ENCODE results near the gene FBXL7. TPM values are rescaled to one million over a fixed set of nuclear protein-coding genes. Genes with fewer than 3 reads are reported as not detected.

FBXL7 gene
- total and polyA plus RNA-seq, 2 of the 8 experiments (the other 6 are each of a cell fraction or from before 2014, with no cell fraction given): 17.7 to 17.8 TPM

- no peak for TF ChIP-seq ATF2 (IDR thresholded peaks at IDR 0.05; ENCODE audit: low read length)
- TF ChIP-seq CTCF (IDR thresholded peaks at IDR 0.05; ENCODE audit: control extremely low read depth in 1 of 3, insufficient read depth in 1 of 3, low read depth in 1 of 3, low read length in 3 of 3): no peak
- TF ChIP-seq SIN3A (conservative IDR thresholded peaks at IDR 0.05 in 1 of 2, IDR thresholded peaks at IDR 0.05 in 1 of 2; ENCODE audit: low read depth in 1 of 2, low read length in 2 of 2): no peak
These were observed 44.1 kb downstream of the FBXL7 start (continued) for GRCh38 chr5:15544039-15544438.

All from H1 (cell line).